Left lung (tissue), 10 donors: ENCODE data around the gene TTC9. TPM values are rescaled to one million over a fixed set of nuclear protein-coding genes. Genes with fewer than 3 reads are reported as not detected.

Source experiments
- ATAC-seq: fragments of 200-7000 bp; cut with Tn5 transposase; one replicate; pipeline ENCODE4 v1.9.1; 2020; ENCODE audit warnings: moderate library complexity
- DNase-seq, 4 donors: peaks; one replicate each; pipeline ENCODE4 v3.0.0-alpha.2; 2013 to 2020
- H3K27ac ChIP-seq, 2 donors: fragments of 200-600 bp; sonication (generic) in 1 of 2; one replicate each; pipeline versions ENCODE4 v1.5.0 to v1.8.0; 2020 to 2021
- H3K27me3 ChIP-seq, 2 donors: fragments of 200-600 bp; sonication (generic) in 1 of 2; one replicate each; pipeline versions ENCODE4 v1.5.0 to v1.8.0; 2020 to 2021
- H3K36me3 ChIP-seq, 2 donors: fragments of 200-600 bp; sonication (generic) in 1 of 2; one replicate each; pipeline versions ENCODE4 v1.5.0 to v1.8.0; 2020 to 2021
- H3K4me1 ChIP-seq, 2 donors: fragments of 200-600 bp; one replicate each; pipeline ENCODE4 v1.8.0; 2021
- H3K4me3 ChIP-seq, 2 donors: fragments of 200-600 bp; sonication (generic) in 1 of 2; one replicate each; pipeline versions ENCODE4 v1.5.0 to v1.8.0; 2020 to 2021; ENCODE audit warnings: mild to moderate bottlenecking in 1 of 2
- H3K9me3 ChIP-seq, 2 donors: fragments of 200-600 bp; sonication (generic) in 1 of 2; one replicate each; pipeline versions ENCODE4 v1.5.0 to v1.8.0; 2020 to 2021
- intact Hi-C, 2 donors: fragments of 100-400 bp; cut with DNase I; formaldehyde crosslinking; loops; one replicate each; pipeline versions ENCODE4 v1.11.2 to v1.14.2; 2022
- polyA plus RNA-seq, 6 donors: library from polyadenylated mRNA; unstranded; fragments of 120-200 nt; gene quantifications; one replicate each; pipeline ENCODE4 v1.2.1, GENCODE V29; 2013; ENCODE audit not compliant: insufficient read length in 6 of 6
- total RNA-seq, 2 donors: library from RNA; stranded (reverse); fragmentation: NEBNext Ultra II Directional; extraction: Animal tissue kit (Norgen Biotek cat#: 25700); gene quantifications; one replicate each; pipeline ENCODE4 v1.2.1, GENCODE V29; 2021
- TF ChIP-seq, protein P1 (sequence below), 2 donors: fragments of 200-600 bp; sonication (generic) in 1 of 2; IDR thresholded peaks; one replicate each; pipeline versions ENCODE4 v1.5.0 to v1.8.0; 2021; ENCODE audit warnings: antibody characterized with exemption in 2 of 2
- donor health status: DM: no; HTN: yes; CAD: no.
- donor health status: DM: no; HTN: no; CAD: no.

TTC9 gene
- total and polyA plus RNA-seq, 8 donors, result 4.8 to 10.4 (median 9.4) TPM

DNA sequence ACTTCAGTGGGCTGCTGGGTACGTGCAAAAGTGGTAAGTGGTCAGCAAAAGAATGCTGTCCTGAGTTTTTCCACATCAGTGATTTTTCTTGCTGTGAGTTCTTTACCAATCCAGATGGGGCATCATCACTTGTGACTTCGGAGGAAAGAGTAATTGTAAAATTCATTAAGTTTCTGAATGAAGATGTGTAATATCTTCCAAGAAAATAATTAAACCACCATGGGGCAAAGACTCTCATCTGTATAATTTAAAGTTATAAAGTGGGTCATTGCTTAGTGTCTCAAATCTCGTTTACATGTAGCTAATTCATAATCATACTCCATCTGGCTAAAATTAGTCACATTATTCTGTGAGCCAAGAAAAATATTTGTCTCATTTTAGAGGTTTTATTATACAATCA is 30.5 kb upstream of the TTC9 start:
- intact Hi-C loops, result loop anchor here in 1 of 2 donors (10.0 kb wide), 1 partner anchor 364 kb away; no protein-coding TSS in a partner anchor
- ATAC-seq (no peak), DNase-seq (no peak)
- H3K27me3 ChIP-seq, result peaks cover 0 to 30% of the 10 kb centered on the region in 2 donors
- TF ChIP-seq, protein P1, sequence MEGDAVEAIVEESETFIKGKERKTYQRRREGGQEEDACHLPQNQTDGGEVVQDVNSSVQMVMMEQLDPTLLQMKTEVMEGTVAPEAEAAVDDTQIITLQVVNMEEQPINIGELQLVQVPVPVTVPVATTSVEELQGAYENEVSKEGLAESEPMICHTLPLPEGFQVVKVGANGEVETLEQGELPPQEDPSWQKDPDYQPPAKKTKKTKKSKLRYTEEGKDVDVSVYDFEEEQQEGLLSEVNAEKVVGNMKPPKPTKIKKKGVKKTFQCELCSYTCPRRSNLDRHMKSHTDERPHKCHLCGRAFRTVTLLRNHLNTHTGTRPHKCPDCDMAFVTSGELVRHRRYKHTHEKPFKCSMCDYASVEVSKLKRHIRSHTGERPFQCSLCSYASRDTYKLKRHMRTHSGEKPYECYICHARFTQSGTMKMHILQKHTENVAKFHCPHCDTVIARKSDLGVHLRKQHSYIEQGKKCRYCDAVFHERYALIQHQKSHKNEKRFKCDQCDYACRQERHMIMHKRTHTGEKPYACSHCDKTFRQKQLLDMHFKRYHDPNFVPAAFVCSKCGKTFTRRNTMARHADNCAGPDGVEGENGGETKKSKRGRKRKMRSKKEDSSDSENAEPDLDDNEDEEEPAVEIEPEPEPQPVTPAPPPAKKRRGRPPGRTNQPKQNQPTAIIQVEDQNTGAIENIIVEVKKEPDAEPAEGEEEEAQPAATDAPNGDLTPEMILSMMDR (IDR thresholded peaks at IDR 0.05), result no peak
- no peaks in the 10 kb centered on the region for H3K36me3 ChIP-seq
- H3K4me1 ChIP-seq, result no peaks in the 10 kb centered on the region
- no peak overlapping the region for H3K27ac ChIP-seq
- H3K4me3 ChIP-seq, result no peak overlapping the region
- H3K9me3 ChIP-seq, result no peaks in the 10 kb centered on the region

DNA sequence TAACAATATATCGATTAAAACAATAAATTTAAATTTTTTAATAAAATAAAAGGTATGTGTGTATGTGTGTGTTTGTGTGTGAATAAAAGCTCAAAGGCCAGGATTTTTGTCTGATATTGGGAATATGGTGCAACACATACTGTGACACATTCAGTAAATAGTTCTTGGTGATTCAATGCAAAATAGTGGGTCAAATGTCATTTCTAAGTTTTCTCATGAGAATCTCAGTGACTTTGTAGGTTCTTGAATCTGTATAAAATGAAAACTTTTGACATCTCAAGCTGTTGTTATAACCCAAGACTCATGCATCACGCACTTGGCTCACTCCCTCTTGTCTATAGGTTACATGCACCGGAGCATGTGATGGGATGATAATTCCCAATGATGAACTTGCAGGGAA is 25.1 kb upstream of the TTC9 start:
- peaks cover 0 to 15% of the 10 kb centered on the region in 2 donors for H3K27me3 ChIP-seq
- no peak overlapping the region for H3K27ac ChIP-seq
- TF ChIP-seq, protein P1 (IDR thresholded peaks at IDR 0.05), result no peak
- no peak for ATAC-seq
- H3K9me3 ChIP-seq, result no peaks in the 10 kb centered on the region
- DNase-seq, result no peak
- H3K4me1 ChIP-seq, result no peaks in the 10 kb centered on the region
- intact Hi-C loops, result loop anchor here in 1 of 2 donors (10.0 kb wide), 1 partner anchor 358 kb away; no protein-coding TSS in a partner anchor
- no peak overlapping the region for H3K4me3 ChIP-seq
- no peaks in the 10 kb centered on the region for H3K36me3 ChIP-seq

DNA sequence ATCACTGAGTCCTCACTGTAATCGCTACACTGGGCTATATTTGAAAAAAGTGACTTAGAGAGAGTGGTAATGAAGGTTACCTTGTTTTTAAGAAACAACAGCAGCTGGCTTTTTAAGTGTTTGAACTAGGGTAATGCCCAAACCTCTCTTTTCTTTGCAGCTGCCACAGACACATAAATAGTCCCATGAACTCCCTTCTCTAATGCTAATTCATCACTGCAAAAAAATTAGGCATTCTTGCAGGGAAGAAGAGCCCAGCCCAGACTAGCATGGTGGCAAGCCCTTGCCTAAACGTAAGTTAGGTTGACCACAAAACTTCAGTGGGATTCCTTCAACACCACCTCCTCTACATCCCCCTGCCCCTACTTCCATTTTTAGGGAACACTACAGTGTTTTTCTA is 23.4 kb upstream of the TTC9 start:
- no peak for DNase-seq
- H3K27me3 ChIP-seq, result peaks cover 0 to 15% of the 10 kb centered on the region in 2 donors
- no peaks in the 10 kb centered on the region for H3K36me3 ChIP-seq
- intact Hi-C loops, result loop anchor here in 1 of 2 donors (10.0 kb wide), 1 partner anchor 356 kb away; no protein-coding TSS in a partner anchor
- TF ChIP-seq, protein P1 (IDR thresholded peaks at IDR 0.05), result no peak
- H3K9me3 ChIP-seq, result no peaks in the 10 kb centered on the region
- H3K4me3 ChIP-seq, result no peak overlapping the region
- H3K4me1 ChIP-seq, result no peaks in the 10 kb centered on the region
- H3K27ac ChIP-seq, result no peak overlapping the region
- no peak for ATAC-seq

DNA sequence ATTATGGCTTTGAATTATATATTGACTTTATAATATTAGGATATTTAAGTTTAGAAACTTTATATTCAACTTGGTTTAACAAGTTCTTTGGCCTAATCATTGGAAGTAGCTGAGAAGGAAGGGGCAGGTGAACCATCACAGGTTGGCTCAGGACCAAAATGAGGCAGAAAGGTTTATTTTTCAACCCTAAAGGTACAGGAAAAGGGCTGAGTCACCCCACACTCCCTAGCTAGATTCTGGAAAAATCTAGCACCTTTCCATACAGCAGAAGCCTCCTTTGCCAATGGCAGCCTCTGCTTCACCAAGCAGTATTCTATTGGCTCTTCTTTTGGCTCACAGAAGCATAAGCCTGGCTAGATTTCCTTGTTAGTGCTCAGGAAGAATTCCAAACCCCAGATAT is 22.0 kb upstream of the TTC9 start:
- ATAC-seq, result no peak
- Histone ChIP-seq H3K4me1 (no peaks in the 10 kb centered on the region), H3K27ac (no peak overlapping the region), H3K27me3 (peaks cover 0 to 11% of the 10 kb centered on the region in 2 donors), H3K9me3 (no peaks in the 10 kb centered on the region), H3K4me3 (no peak overlapping the region), H3K36me3 (no peaks in the 10 kb centered on the region)
- intact Hi-C loops, result loop anchor here in 1 of 2 donors (10.0 kb wide), 2 partner anchors 95 to 355 kb away; no protein-coding TSS in a partner anchor
- TF ChIP-seq, protein P1 (IDR thresholded peaks at IDR 0.05), result no peak
- DNase-seq, result no peak

DNA sequence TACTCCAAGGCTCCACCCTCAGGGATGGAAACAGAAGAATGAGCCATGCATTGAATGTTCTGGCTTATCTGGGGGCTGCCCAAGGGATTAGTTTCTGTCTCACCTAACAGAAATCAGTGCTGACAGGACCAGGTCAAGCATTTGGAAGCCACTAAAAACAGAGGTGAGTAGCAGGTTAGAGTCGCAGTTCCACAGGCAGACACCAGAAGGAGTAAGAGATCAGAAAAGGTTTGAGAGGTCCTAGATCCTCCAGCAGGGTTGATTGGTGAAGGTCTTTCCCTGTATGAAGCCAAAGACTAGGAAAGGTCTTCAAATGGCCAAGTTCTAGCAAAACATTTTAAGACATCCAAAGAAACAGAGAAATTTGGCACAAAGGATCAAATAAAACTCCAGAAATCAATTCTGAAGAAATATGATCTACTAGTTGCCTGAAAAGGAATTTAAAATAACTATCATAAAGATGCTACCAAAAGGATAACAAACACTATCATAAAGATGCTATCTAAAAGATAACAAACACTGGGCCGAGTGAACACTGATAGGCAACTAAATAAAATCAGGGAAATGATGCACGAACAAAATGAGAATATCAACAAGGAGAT is 19.5 kb upstream of the TTC9 start:
- TF ChIP-seq, protein P1 (IDR thresholded peaks at IDR 0.05), result peak; percentile 63 to 65
- Histone ChIP-seq H3K4me1 (no peaks in the 10 kb centered on the region), H3K27me3 (peaks cover 0 to 1% of the 10 kb centered on the region in 2 donors), H3K36me3 (no peaks in the 10 kb centered on the region), H3K4me3 (no peak overlapping the region), H3K9me3 (peaks cover 0 to 14% of the 10 kb centered on the region in 2 donors), H3K27ac (no peak overlapping the region)
- ATAC-seq (peak; percentile 93), DNase-seq (peak in 1 of 4 donors; percentile 32)
- intact Hi-C loops, result loop anchor here in 1 of 2 donors (10.0 kb wide), 1 partner anchor 93 kb away; no protein-coding TSS in a partner anchor
